ENCODE measurements around the gene BRPF3. TPM values are rescaled to one million over a fixed set of nuclear protein-coding genes. Genes with fewer than 3 reads are reported as not detected.
"Not testable (repeated sequence)": the region's sequence is repeated elsewhere in the genome, so short reads cannot be mapped to it uniquely, and the experiment has no call there.

The BRPF3 gene
- total RNA-seq, 1 donor from 2014 or later: 24.5 TPM

DNA sequence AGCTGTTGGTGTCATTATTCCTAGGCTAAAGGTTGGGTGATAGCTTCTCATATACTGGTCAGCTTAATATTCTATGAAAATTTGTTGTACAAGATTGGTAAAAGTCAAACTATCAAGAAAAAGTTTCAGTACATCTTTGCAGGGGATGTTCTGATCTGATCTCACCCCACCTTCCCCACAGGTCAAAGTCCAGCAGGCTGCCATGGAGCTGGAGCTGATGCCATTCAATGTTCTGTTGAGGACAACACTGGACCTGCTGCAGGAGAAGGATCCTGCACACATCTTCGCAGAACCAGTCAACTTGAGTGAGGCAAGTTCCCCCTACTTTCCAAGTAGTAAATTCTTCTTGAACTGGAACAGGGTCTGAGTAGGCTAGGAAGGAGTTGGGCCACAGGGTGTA, 13.1 kb downstream of the BRPF3 start:
- peaks cover 77% of the 10 kb centered on the region for H3K36me3 Mint-ChIP-seq (ENCODE audit: low read depth)
- H3K4me3 Mint-ChIP-seq: no peak overlapping the region
- no peaks in the 10 kb centered on the region for H3K9me3 Mint-ChIP-seq
- H3K27me3 Mint-ChIP-seq: no peaks in the 10 kb centered on the region
- peaks cover 11% of the 10 kb centered on the region for H3K4me1 Mint-ChIP-seq
- H3K27ac Mint-ChIP-seq: no peak overlapping the region
- DNase-seq: no peak
- intact Hi-C loops (cut with micrococcal nuclease): no loop called here

DNA sequence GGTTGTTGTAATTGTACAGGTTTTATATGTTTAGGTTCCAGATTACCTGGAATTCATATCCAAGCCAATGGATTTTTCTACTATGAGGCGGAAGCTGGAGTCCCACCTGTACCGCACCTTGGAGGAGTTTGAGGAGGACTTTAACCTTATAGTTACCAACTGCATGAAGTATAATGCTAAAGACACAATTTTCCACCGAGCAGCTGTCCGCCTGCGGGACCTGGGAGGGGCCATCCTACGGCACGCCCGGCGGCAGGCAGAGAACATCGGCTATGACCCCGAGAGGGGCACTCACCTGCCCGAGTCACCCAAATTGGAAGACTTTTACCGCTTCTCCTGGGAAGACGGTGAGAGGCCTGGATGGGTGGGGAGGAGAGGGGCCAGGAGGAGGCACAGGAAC, 13.6 kb downstream of the BRPF3 start:
- Mint-ChIP-seq H3K36me3 (ENCODE audit: low read depth) (peaks cover 75% of the 10 kb centered on the region), H3K27ac (no peak overlapping the region), H3K27me3 (no peaks in the 10 kb centered on the region), H3K9me3 (no peaks in the 10 kb centered on the region), H3K4me3 (no peak overlapping the region), H3K4me1 (peaks cover 8% of the 10 kb centered on the region)
- intact Hi-C loops (cut with micrococcal nuclease): no loop called here
- no peak for DNase-seq

GRCh38 chr6:36210886-36211595, 14.5 kb downstream of the BRPF3 start:
- Mint-ChIP-seq H3K9me3 (no peaks in the 10 kb centered on the region), H3K27ac (no peak overlapping the region), H3K4me3 (no peak overlapping the region), H3K36me3 (ENCODE audit: low read depth) (peaks cover 70% of the 10 kb centered on the region), H3K27me3 (no peaks in the 10 kb centered on the region), H3K4me1 (peaks cover 1% of the 10 kb centered on the region)
- intact Hi-C loops (cut with micrococcal nuclease): no loop called here
- no peak for DNase-seq

GRCh38 chr6:36216559-36216958, 20.0 kb downstream of the BRPF3 start:
- intact Hi-C loops (cut with micrococcal nuclease): no loop called here

DNA sequence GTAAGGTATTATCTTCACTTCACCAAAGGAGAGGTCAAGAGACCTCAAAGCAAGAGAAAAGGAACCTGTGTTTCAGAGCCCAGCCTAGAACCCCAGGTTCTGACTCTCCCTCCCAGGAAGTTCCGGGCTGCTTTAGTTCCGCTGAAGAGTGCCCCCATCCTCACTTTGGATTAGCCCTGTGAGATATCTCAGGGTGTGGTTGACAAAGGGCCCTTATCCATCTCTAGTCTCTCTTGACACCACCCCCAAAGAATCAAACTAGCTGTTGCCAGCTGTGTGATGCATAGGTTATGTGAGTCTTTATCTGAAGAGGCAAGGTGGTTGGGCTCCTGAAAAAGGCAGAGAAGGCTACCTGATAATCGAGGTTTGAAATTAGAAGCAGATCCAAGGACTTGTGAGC, 20.6 kb downstream of the BRPF3 start:
- Mint-ChIP-seq H3K27me3 (no peaks in the 10 kb centered on the region), H3K27ac (no peak overlapping the region), H3K9me3 (no peaks in the 10 kb centered on the region), H3K4me3 (no peak overlapping the region), H3K4me1 (no peaks in the 10 kb centered on the region), H3K36me3 (ENCODE audit: low read depth) (peaks cover 36% of the 10 kb centered on the region)
- DNase-seq: no peak
- intact Hi-C loops (cut with micrococcal nuclease): no loop called here

More at GRCh38 chr6:36216559-36216958, 20.0 kb downstream of the BRPF3 start:
- peaks cover 38% of the 10 kb centered on the region for H3K36me3 Mint-ChIP-seq (ENCODE audit: low read depth)
- no peaks in the 10 kb centered on the region for H3K27me3 Mint-ChIP-seq
- no peak overlapping the region for H3K27ac Mint-ChIP-seq
- no peak for DNase-seq
- no peaks in the 10 kb centered on the region for H3K4me1 Mint-ChIP-seq
- no peaks in the 10 kb centered on the region for H3K9me3 Mint-ChIP-seq
- no peak overlapping the region for H3K4me3 Mint-ChIP-seq

GRCh38 chr6:36217946-36218345, 21.4 kb downstream of the BRPF3 start:
- H3K9me3 Mint-ChIP-seq: no peaks in the 10 kb centered on the region
- intact Hi-C loops (cut with micrococcal nuclease): no loop called here
- no peak overlapping the region for H3K4me3 Mint-ChIP-seq
- no peaks in the 10 kb centered on the region for H3K4me1 Mint-ChIP-seq
- no peak overlapping the region for H3K27ac Mint-ChIP-seq
- H3K27me3 Mint-ChIP-seq: no peaks in the 10 kb centered on the region
- DNase-seq: no peak
- peaks cover 39% of the 10 kb centered on the region for H3K36me3 Mint-ChIP-seq (ENCODE audit: low read depth)

DNA sequence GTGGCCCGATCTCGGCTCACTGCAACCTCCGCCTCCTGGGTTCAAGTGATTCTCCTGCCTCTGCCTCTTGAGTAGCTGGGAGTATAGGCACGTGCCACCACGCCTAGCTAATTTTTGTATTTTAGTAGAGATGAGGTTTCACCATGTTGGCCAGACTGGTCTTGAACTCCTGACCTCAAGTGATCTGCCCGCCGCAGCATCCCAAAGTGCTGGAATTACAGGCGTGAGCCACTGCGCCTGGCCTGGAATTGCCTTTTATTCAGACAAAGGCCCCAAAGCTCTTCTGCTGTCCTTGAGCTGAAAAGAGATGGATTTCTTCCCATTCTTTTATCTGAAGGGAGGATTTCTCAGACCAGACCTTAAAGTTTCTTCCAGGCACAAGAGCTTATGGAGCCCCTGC, 22.0 kb downstream of the BRPF3 start:
- H3K27me3 Mint-ChIP-seq; intact Hi-C loops (cut with micrococcal nuclease); H3K9me3 Mint-ChIP-seq; H3K4me1 Mint-ChIP-seq; H3K4me3 Mint-ChIP-seq; H3K27ac Mint-ChIP-seq; DNase-seq: not testable (repeated sequence)
- peaks cover 42% of the 10 kb centered on the region for H3K36me3 Mint-ChIP-seq (ENCODE audit: low read depth)

DNA sequence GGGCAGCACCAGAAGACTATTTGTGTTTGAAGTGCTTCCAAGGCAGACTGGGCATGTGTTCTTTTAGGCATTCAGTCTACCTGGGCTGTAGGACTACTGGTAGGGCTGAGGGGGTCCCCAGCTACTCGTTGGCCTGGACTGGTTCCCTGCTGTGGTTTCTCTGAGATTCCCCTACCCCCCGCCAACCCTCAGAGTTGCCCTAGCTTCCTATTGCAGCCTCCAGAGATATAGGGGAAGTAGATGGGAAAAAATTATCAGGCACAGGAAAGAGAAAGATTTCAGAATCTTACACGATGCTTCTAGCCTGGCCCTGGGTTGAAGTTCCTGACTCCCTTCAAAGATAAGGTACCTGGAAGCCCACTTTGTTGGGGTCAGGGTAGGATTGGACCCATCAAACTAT, 22.5 kb downstream of the BRPF3 start:
- intact Hi-C loops (cut with micrococcal nuclease): no loop called here
- no peaks in the 10 kb centered on the region for H3K4me1 Mint-ChIP-seq
- H3K27me3 Mint-ChIP-seq: no peaks in the 10 kb centered on the region
- no peaks in the 10 kb centered on the region for H3K9me3 Mint-ChIP-seq
- no peak for DNase-seq
- H3K4me3 Mint-ChIP-seq: no peak overlapping the region
- no peak overlapping the region for H3K27ac Mint-ChIP-seq
- peaks cover 37% of the 10 kb centered on the region for H3K36me3 Mint-ChIP-seq (ENCODE audit: low read depth)

- no peak overlapping the region for H3K27ac Mint-ChIP-seq
- no peaks in the 10 kb centered on the region for H3K9me3 Mint-ChIP-seq
- intact Hi-C loops (cut with micrococcal nuclease): no loop called here
- no peaks in the 10 kb centered on the region for H3K4me1 Mint-ChIP-seq
- DNase-seq: no peak
- peaks cover 33% of the 10 kb centered on the region for H3K36me3 Mint-ChIP-seq (ENCODE audit: low read depth)
- H3K4me3 Mint-ChIP-seq: no peak overlapping the region
- H3K27me3 Mint-ChIP-seq: no peaks in the 10 kb centered on the region
Observed at GRCh38 chr6:36220226-36220625, 23.7 kb downstream of the BRPF3 start.

DNA sequence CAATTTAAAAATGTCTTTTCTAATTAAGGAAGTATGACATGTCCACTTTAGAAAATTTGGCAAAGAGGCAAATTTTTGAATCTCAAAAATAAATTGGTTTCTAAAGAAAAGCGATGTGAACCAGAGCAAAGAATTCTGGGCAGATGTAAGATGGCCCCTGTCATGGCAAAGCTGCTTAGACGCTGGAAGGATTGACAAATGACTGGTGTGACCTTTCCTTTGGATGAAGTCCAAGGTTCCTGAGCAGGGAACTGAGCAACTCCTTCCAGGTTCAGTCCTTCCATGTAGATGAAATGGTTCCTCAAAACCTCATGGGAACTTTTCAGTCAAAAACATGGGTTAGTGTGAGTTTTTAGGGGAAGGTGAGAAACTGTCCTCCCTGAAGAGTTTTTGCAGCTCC, 25.1 kb downstream of the BRPF3 start:
- no peaks in the 10 kb centered on the region for H3K9me3 Mint-ChIP-seq

DNA sequence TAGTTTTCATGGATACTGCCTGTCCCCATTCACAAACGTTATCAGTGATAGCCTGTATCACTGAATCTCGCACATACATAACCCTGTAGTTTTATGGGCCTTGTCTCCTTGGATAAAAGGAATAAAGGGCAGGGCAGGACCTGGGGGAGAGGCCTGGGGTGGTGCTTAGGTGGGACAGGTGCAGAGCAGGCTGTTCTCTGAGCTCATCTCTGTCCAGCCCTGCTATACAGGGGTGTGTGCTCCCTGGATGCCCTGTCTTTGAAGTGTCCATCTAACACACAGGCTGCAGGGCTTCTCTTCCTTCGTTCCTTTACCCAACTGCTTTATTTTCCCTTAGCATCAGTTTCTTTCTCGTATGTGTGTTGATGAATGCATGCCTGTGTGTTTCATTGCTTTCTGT, 26.4 kb downstream of the BRPF3 start:
- H3K4me1 Mint-ChIP-seq: no peaks in the 10 kb centered on the region
- no peaks in the 10 kb centered on the region for H3K27me3 Mint-ChIP-seq
- H3K36me3 Mint-ChIP-seq (ENCODE audit: low read depth): peaks cover 32% of the 10 kb centered on the region
- H3K27ac Mint-ChIP-seq: no peak overlapping the region
- no peak overlapping the region for H3K4me3 Mint-ChIP-seq
- intact Hi-C loops (cut with micrococcal nuclease): no loop called here
- no peaks in the 10 kb centered on the region for H3K9me3 Mint-ChIP-seq
- DNase-seq: no peak

More for the DNA sequence above, 25.1 kb downstream of the BRPF3 start:
- Mint-ChIP-seq H3K4me3 (no peak overlapping the region), H3K36me3 (ENCODE audit: low read depth) (peaks cover 31% of the 10 kb centered on the region), H3K27me3 (no peaks in the 10 kb centered on the region), H3K4me1 (no peaks in the 10 kb centered on the region), H3K27ac (no peak overlapping the region)
- no peak for DNase-seq
- intact Hi-C loops (cut with micrococcal nuclease): no loop called here

DNA sequence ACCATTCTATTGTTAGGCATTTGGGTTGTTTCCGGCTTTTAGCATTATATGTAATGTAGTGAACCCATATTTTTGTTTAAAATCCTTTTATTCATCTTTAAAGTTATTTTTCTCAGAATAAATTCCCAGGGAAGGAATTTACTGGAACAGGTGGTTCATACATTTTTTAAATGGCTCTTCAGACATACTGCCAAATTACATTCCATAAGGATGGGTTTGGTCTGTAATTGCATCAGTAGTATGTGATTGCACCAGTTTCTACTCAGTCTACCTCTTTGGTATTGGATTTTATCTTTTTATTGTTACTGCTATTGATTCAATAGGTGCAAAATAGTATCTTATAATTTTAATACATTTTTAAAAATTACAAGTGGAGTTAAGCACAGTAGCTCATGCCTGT, 27.2 kb downstream of the BRPF3 start:
- Mint-ChIP-seq H3K4me1 (no peaks in the 10 kb centered on the region), H3K27ac (no peak overlapping the region), H3K36me3 (ENCODE audit: low read depth) (peaks cover 30% of the 10 kb centered on the region), H3K9me3 (no peaks in the 10 kb centered on the region), H3K27me3 (no peaks in the 10 kb centered on the region), H3K4me3 (no peak overlapping the region)
- DNase-seq: no peak
- intact Hi-C loops (cut with micrococcal nuclease): no loop called here

GRCh38 chr6:36224918-36225461, 28.4 kb downstream of the BRPF3 start:
- H3K9me3 Mint-ChIP-seq: no peaks in the 10 kb centered on the region
- no peak for DNase-seq
- no peak overlapping the region for H3K4me3 Mint-ChIP-seq
- H3K27ac Mint-ChIP-seq: no peak overlapping the region
- intact Hi-C loops (cut with micrococcal nuclease): no loop called here
- H3K4me1 Mint-ChIP-seq: no peaks in the 10 kb centered on the region
- peaks cover 25% of the 10 kb centered on the region for H3K36me3 Mint-ChIP-seq (ENCODE audit: low read depth)
- no peaks in the 10 kb centered on the region for H3K27me3 Mint-ChIP-seq

GRCh38 chr6:36226438-36227047, 30.0 kb downstream of the BRPF3 start:
- H3K27me3 Mint-ChIP-seq: no peaks in the 10 kb centered on the region
- peaks cover 34% of the 10 kb centered on the region for H3K36me3 Mint-ChIP-seq (ENCODE audit: low read depth)
- no peak overlapping the region for H3K4me3 Mint-ChIP-seq
- intact Hi-C loops (cut with micrococcal nuclease): no loop called here
- no peak for DNase-seq
- no peak overlapping the region for H3K27ac Mint-ChIP-seq
- H3K4me1 Mint-ChIP-seq: no peaks in the 10 kb centered on the region
- H3K9me3 Mint-ChIP-seq: no peaks in the 10 kb centered on the region
